ENCODE data around the gene KCTD17.
A peak's percentile ranks its signal among the peaks of the same experiment; 100 is the strongest.

The KCTD17 gene

GRCh38 chr22:37043828-37044538 lies 7.6 kb upstream of the KCTD17 start:
- DNase-seq: peak; percentile 9

- DNase-seq: no peak
These were observed 6.6 kb upstream of the KCTD17 start for GRCh38 chr22:37044634-37045625.

GRCh38 chr22:37045958-37046357 lies 5.6 kb upstream of the KCTD17 start:
- no peak for DNase-seq

- DNase-seq: no peak
These were observed 5.0 kb upstream of the KCTD17 start for GRCh38 chr22:37046589-37046988.

GRCh38 chr22:37047006-37047405 lies 4.5 kb upstream of the KCTD17 start:
- DNase-seq: no peak

GRCh38 chr22:37048133-37048532 lies 3.4 kb upstream of the KCTD17 start:
- DNase-seq: no peak

GRCh38 chr22:37049224-37049623 lies 2.3 kb upstream of the KCTD17 start:
- DNase-seq: no peak

- no peak for DNase-seq
These were observed 629 bp upstream of the KCTD17 start for GRCh38 chr22:37050913-37051312.

GRCh38 chr22:37052386-37053309 lies 1.1 kb downstream of the KCTD17 start:
- DNase-seq: no peak

GRCh38 chr22:37053310-37054055 lies 1.9 kb downstream of the KCTD17 start:
- DNase-seq: no peak

GRCh38 chr22:37054056-37054395 lies 2.5 kb downstream of the KCTD17 start:
- DNase-seq: no peak

GRCh38 chr22:37054600-37055365 lies 3.2 kb downstream of the KCTD17 start:
- DNase-seq: no peak

- DNase-seq: no peak
These were observed 4.7 kb downstream of the KCTD17 start for GRCh38 chr22:37056246-37056645.

- DNase-seq: no peak
These were observed 5.7 kb downstream of the KCTD17 start for GRCh38 chr22:37057226-37057625.

GRCh38 chr22:37057796-37058510 lies 6.4 kb downstream of the KCTD17 start:
- no peak for DNase-seq

- DNase-seq: no peak
These were observed 7.6 kb downstream of the KCTD17 start for GRCh38 chr22:37058917-37059701.

GRCh38 chr22:37059876-37060449 lies 8.4 kb downstream of the KCTD17 start:
- DNase-seq: no peak

- peak; percentile 60 for DNase-seq
These were observed 9.5 kb downstream of the KCTD17 start for GRCh38 chr22:37060801-37061610.

Measured in stimulated activated naive CD4-positive, alpha-beta T cell treated with Interleukin-2 at 50 U/mL for 16 hours (primary cell).